ENCODE measurements around the gene CLCN3. TPM values are rescaled to one million over a fixed set of nuclear protein-coding genes. Genes with fewer than 3 reads are reported as not detected.

Gene CLCN3
- total RNA-seq, 1 donor from 2014 or later, result 62.0 TPM

- DNase-seq (no peak), ATAC-seq (ENCODE audit: poor library complexity) (no peak)
- intact Hi-C loops (cut with DNase I), result no loop called here
These were observed 14.6 kb downstream of the CLCN3 start for GRCh38 chr4:169634975-169635374.

- DNase-seq (no peak), ATAC-seq (ENCODE audit: poor library complexity) (no peak)
- intact Hi-C loops (cut with DNase I), result no loop called here
These were observed 20.0 kb downstream of the CLCN3 start for GRCh38 chr4:169640261-169640870.

- no peak for ATAC-seq (ENCODE audit: poor library complexity)
- no peak for DNase-seq
- intact Hi-C loops (cut with DNase I), result no loop called here
These were observed 24.4 kb downstream of the CLCN3 start for GRCh38 chr4:169644802-169645201.

GRCh38 chr4:169645627-169646026 is 25.2 kb downstream of the CLCN3 start:
- ATAC-seq (ENCODE audit: poor library complexity), result no peak

GRCh38 chr4:169649545-169650226 is 29.3 kb downstream of the CLCN3 start:
- intact Hi-C loops (cut with DNase I), result no loop called here
- peak; percentile 87 for ATAC-seq (ENCODE audit: poor library complexity)
- DNase-seq, result peak; percentile 59

More at GRCh38 chr4:169645627-169646026, 25.2 kb downstream of the CLCN3 start:
- intact Hi-C loops (cut with DNase I), result no loop called here
- no peak for DNase-seq

- ATAC-seq (ENCODE audit: poor library complexity), result peak; percentile 74
- intact Hi-C loops (cut with DNase I), result no loop called here
- no peak for DNase-seq
These were observed 30.0 kb downstream of the CLCN3 start for GRCh38 chr4:169650227-169650936.

GRCh38 chr4:169652535-169652934 is 32.2 kb downstream of the CLCN3 start:
- ATAC-seq (ENCODE audit: poor library complexity), result no peak
- no peak for DNase-seq
- intact Hi-C loops (cut with DNase I), result no loop called here

- ATAC-seq (ENCODE audit: poor library complexity), result no peak
- intact Hi-C loops (cut with DNase I), result no loop called here
- DNase-seq, result no peak
These were observed 35.0 kb downstream of the CLCN3 start for GRCh38 chr4:169655401-169655800.

- ATAC-seq (ENCODE audit: poor library complexity) (no peak), DNase-seq (no peak)
- intact Hi-C loops (cut with DNase I), result no loop called here
These were observed 37.2 kb downstream of the CLCN3 start for GRCh38 chr4:169657470-169658107.

GRCh38 chr4:169658196-169658595 is 37.8 kb downstream of the CLCN3 start:
- intact Hi-C loops (cut with DNase I), result no loop called here
- DNase-seq (no peak), ATAC-seq (ENCODE audit: poor library complexity) (no peak)

- intact Hi-C loops (cut with DNase I), result no loop called here
- no peak for DNase-seq
- no peak for ATAC-seq (ENCODE audit: poor library complexity)
These were observed 38.8 kb downstream of the CLCN3 start for GRCh38 chr4:169658975-169659715.

GRCh38 chr4:169659716-169660670 is 39.6 kb downstream of the CLCN3 start:
- ATAC-seq (ENCODE audit: poor library complexity) (peak; percentile 97), DNase-seq (peak; percentile 49)
- intact Hi-C loops (cut with DNase I), result loop anchor here (2.0 kb wide), 1 partner anchor 39 kb away; the partner anchor contains the start of gene CLCN3

GRCh38 chr4:169660929-169661328 is 40.6 kb downstream of the CLCN3 start:
- ATAC-seq (ENCODE audit: poor library complexity) (no peak), DNase-seq (no peak)
- intact Hi-C loops (cut with DNase I), result loop anchor here (2.0 kb wide), 1 partner anchor 40 kb away; the partner anchor contains the start of gene CLCN3

GRCh38 chr4:169661761-169662160 is 41.4 kb downstream of the CLCN3 start:
- ATAC-seq (ENCODE audit: poor library complexity) (no peak), DNase-seq (no peak)
- intact Hi-C loops (cut with DNase I), result loop anchor here (2.0 kb wide), 1 partner anchor 41 kb away; the partner anchor contains the start of gene CLCN3

GRCh38 chr4:169662206-169662605 is 41.8 kb downstream of the CLCN3 start:
- ATAC-seq (ENCODE audit: poor library complexity) (no peak), DNase-seq (no peak)
- intact Hi-C loops (cut with DNase I), result no loop called here

- intact Hi-C loops (cut with DNase I), result no loop called here
- DNase-seq, result no peak
- no peak for ATAC-seq (ENCODE audit: poor library complexity)
These were observed 43.0 kb downstream of the CLCN3 start for GRCh38 chr4:169663402-169663801.

GRCh38 chr4:169663831-169664230 is 43.5 kb downstream of the CLCN3 start:
- no peak for ATAC-seq (ENCODE audit: poor library complexity)
- intact Hi-C loops (cut with DNase I), result no loop called here
- DNase-seq, result no peak

GRCh38 chr4:169664615-169665014 is 44.2 kb downstream of the CLCN3 start:
- intact Hi-C loops (cut with DNase I), result no loop called here
- ATAC-seq (ENCODE audit: poor library complexity) (no peak), DNase-seq (no peak)

Measured in Right ventricle myocardium superior (tissue), 1 donor.